SK-N-SH treated with all-trans-retinoic acid at 6 μM for 48 hours (cell line): Measurements from ENCODE around the gene ZSCAN12.

Experiments used
- CSDC2 ChIP-seq: fragments of 250-450 bp; sonication (Bioruptor Pico); IDR thresholded peaks from 2 replicates; pipeline ENCODE4 v1.5.0; 2020; ENCODE audit warnings: mild to moderate bottlenecking, moderate library complexity
- ESRRG ChIP-seq: fragments of 250-450 bp; sonication (Bioruptor Pico); IDR thresholded peaks from 2 replicates; pipeline ENCODE4 v1.6.1; 2021; ENCODE audit warnings: mild to moderate bottlenecking
- ZFP30 ChIP-seq: fragments of 450-650 bp; formaldehyde crosslinking; IDR thresholded peaks from 2 replicates; pipeline ENCODE4 v1.5.0; 2022; ENCODE audit warnings: mild to moderate bottlenecking, moderate library complexity

DNA sequence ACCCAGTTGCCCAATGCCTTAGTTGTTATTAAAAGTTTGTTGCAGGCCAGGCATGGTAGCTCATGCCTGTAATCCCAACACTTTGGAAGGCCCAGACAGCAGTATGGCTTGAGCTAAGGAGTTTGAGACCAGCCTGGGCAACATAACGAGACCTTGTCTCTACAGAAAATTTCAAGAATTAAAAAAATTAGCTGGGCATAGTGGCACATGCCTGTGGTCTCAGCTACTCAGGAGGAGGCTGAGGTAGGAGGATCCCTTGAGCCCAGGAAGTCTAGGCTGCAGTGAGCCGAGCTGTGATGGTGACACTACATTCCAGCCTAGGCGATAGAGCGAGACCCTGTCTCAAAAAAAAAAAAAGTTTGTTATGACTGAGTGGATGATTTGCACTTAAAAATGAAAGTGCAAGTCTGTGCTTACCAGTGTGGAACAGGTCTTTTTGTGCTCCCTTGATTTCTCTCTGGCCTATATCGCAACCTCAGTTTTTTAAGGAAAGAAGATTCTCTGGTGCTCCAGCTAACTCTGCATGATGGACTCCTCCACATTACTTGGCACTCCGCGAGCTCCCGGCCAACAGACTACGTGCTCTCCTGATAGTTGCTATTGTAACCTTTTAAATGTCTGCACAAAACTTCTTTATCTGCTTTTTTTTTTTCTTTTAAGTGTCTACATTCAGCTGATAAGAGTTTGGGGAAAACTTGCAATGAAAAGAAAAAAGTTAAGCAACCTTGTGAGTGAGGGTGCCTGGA lies 27.7 kb downstream of the ZSCAN12 start:
- TF ChIP-seq ZFP30 (CRISPR knock-in tag): no peak
- no peak for TF ChIP-seq ESRRG (CRISPR knock-in tag)
- no peak for TF ChIP-seq CSDC2
